ENCODE data around the gene HPRT1.

HPRT1 gene

DNA sequence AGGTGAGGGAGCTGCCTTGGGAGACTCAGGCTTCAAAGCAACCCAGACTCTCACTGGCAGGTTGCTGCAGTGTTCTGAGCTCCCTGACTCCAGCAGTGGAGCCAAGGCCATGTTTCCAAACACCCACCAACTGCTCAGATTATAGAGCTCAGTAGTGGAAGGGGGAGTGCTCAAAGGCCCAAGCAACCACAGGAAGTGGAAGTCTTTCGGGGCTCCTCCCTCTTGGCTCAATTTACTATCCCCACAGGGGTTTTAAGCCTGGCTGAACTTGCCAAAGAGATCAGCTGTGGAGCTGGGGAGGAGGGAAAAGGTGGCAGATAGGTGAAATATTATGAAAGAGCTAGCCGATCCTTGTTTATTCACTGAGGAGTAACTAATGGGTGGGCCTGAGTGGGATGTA lies 82.5 kb downstream of the HPRT1 start:
- DNase-seq (ENCODE audit: extremely low read depth in 1 of 2, low read depth in 1 of 2): no peak

DNA sequence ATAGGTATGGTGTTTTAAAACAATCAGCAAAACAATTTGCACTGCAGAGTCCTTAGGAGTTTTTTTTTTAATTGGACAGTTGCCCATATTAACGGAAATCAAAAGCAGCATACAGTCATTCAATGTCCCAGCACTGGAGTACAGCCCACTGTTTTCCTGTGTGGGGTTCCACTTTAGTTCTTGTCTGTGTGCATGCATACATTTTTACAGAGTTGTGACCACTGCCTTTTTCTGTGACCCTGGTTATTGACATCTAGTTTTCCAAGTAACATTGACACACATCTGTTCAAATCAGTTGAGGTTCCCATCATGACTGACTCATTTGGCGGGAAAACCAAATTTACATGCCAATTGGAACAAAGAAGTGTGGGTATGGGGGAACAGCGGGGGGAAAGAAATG lies 83.3 kb downstream of the HPRT1 start:
- DNase-seq (ENCODE audit: extremely low read depth in 1 of 2, low read depth in 1 of 2): no peak

DNA sequence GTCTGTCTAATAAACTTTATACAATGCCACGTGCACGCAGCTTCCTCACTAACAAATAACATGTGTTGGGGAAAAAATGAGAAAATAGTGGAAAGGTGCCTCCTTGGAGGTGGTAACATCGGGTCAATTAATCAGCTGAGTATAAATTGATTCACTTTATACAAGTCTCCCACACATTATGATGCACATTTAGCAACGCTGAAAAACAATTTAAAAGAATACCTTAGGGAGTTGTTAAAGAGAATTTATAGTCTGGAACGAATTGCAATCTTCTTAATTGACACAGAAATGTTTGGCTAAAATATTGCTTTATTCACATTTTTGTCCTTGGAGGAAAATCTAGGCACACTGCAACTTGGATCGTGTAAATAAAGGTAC lies 84.2 kb downstream of the HPRT1 start:
- no peak for DNase-seq (ENCODE audit: extremely low read depth in 1 of 2, low read depth in 1 of 2)

DNA sequence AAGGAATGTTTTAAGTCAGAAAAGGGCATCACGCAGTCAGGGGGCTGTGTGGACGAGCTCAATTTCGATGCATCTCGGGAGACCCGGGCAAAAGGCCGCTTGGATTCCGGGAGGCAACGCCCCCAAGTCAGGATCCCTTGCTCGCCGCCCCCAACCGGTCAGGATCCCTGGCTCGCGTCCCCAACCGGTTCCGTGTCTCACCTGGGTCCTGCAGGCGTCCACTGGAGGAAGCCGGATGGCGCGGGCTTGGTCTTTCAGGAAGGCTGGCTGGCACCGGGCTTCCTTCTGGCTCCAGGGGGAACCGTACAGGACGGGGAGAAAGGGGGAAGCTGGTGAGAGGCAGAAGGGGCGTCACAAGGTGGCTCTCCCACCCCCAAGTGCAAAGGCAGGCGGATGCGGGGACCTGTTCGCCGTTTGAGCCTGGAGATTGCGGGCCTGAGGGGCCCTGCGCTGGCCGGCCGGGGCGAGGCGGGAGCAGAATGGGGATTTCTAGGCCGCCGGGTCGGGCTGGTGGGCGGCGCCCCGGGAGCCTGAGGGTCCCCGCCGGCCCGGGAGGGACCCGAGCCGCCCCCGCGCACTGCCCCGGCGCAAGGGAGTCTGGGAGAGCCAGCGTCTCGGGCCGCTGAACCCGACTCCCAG lies 84.7 kb downstream of the HPRT1 start:
- DNase-seq (ENCODE audit: extremely low read depth in 1 of 2, low read depth in 1 of 2): no peak

GRCh38 chrX:134545510-134545909 lies 85.5 kb downstream of the HPRT1 start:
- DNase-seq (ENCODE audit: extremely low read depth in 1 of 2, low read depth in 1 of 2): no peak

GRCh38 chrX:134546187-134546586 lies 86.2 kb downstream of the HPRT1 start:
- DNase-seq (ENCODE audit: extremely low read depth in 1 of 2, low read depth in 1 of 2): no peak

DNA sequence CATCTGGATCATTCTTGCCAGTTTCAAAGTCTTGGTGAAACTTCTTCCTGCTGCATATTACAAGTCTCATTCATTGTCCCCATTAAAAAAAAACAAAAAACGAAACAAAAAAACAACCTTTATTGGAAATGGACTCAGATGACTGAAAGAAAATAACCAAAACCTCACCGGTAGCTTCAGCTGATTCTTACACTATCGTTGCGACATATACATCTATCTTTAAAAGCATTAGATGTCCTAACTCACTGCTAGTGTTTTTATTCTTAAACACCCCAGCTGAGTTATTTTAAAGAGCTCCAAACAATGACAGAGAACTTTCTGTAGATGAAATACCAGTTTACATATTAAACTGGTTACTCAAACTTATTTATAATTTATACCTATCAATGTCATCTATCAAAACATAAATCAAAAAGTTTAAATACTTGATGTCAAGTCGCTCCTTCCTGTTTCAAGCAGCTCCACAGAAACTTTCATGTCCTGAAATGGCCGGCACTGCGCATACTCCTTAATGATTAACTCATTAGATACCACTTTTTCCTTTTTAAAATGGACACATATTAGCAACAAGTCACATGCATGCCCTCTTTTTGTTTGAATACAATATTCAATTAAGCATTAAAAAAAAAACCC lies 87.2 kb downstream of the HPRT1 start:
- DNase-seq (ENCODE audit: extremely low read depth in 1 of 2, low read depth in 1 of 2): no peak

GRCh38 chrX:134548257-134549201 lies 88.6 kb downstream of the HPRT1 start:
- DNase-seq (ENCODE audit: extremely low read depth in 1 of 2, low read depth in 1 of 2): no peak
